Measurements from ENCODE around the gene TSEN54. TPM values are rescaled to one million over a fixed set of nuclear protein-coding genes. Genes with fewer than 3 reads are reported as not detected.

The TSEN54 gene
- total and polyA plus RNA-seq, 2 donors, result 36.3 to 91.0 TPM

GRCh38 chr17:75542229-75542628, 25.9 kb downstream of the TSEN54 start:
- Histone ChIP-seq H3K4me3 (ENCODE audit: low read length in 2 of 2) (no peak overlapping the region), H3K4me1 (ENCODE audit: control insufficient read depth in 2 of 2, insufficient read depth in 2 of 2, low read length in 2 of 2) (no peaks in the 10 kb centered on the region), H3K27ac (ENCODE audit: low read depth in 1 of 2, low read length in 1 of 2) (no peak overlapping the region), H3K27me3 (ENCODE audit: control insufficient read depth in 2 of 2, insufficient read depth in 1 of 2, low read length in 1 of 2) (no peaks in the 10 kb centered on the region), H3K9me3 (ENCODE audit: control insufficient read depth in 2 of 2, insufficient read depth in 1 of 2, low read length in 1 of 2) (no peaks in the 10 kb centered on the region), H3K36me3 (ENCODE audit: control insufficient read depth in 2 of 2, insufficient read depth in 2 of 2, low read length in 1 of 2) (no peaks in the 10 kb centered on the region)
- DNase-seq (ENCODE audit: low read depth in 6 of 9, low spot score in 9 of 9), result no peak
- WGBS, result 99% methylated on average over 8 of the region's 8 CpGs

- Histone ChIP-seq H3K9me3 (ENCODE audit: control insufficient read depth in 2 of 2, insufficient read depth in 1 of 2, low read length in 1 of 2) (no peaks in the 10 kb centered on the region), H3K4me1 (ENCODE audit: control insufficient read depth in 2 of 2, insufficient read depth in 2 of 2, low read length in 2 of 2) (no peaks in the 10 kb centered on the region), H3K36me3 (ENCODE audit: control insufficient read depth in 2 of 2, insufficient read depth in 2 of 2, low read length in 1 of 2) (no peaks in the 10 kb centered on the region), H3K27ac (ENCODE audit: low read depth in 1 of 2, low read length in 1 of 2) (no peak overlapping the region), H3K27me3 (ENCODE audit: control insufficient read depth in 2 of 2, insufficient read depth in 1 of 2, low read length in 1 of 2) (no peaks in the 10 kb centered on the region), H3K4me3 (ENCODE audit: low read length in 2 of 2) (no peak overlapping the region)
- WGBS, result 97% methylated on average over 15 of the region's 15 CpGs
- no peak for DNase-seq (ENCODE audit: low read depth in 6 of 9, low spot score in 9 of 9)
Measured at GRCh38 chr17:75542728-75543336, 26.5 kb downstream of the TSEN54 start.

- Histone ChIP-seq H3K4me3 (ENCODE audit: low read length in 2 of 2) (no peak overlapping the region), H3K4me1 (ENCODE audit: control insufficient read depth in 2 of 2, insufficient read depth in 2 of 2, low read length in 2 of 2) (no peaks in the 10 kb centered on the region)
- WGBS, result 90% methylated on average over 8 of the region's 8 CpGs
Measured at GRCh38 chr17:75544250-75544649, 27.9 kb downstream of the TSEN54 start.

GRCh38 chr17:75546181-75546580, 29.9 kb downstream of the TSEN54 start:
- Histone ChIP-seq H3K36me3 (ENCODE audit: control insufficient read depth in 2 of 2, insufficient read depth in 2 of 2, low read length in 1 of 2) (no peaks in the 10 kb centered on the region), H3K27ac (ENCODE audit: low read depth in 1 of 2, low read length in 1 of 2) (no peak overlapping the region), H3K27me3 (ENCODE audit: control insufficient read depth in 2 of 2, insufficient read depth in 1 of 2, low read length in 1 of 2) (no peaks in the 10 kb centered on the region), H3K9me3 (ENCODE audit: control insufficient read depth in 2 of 2, insufficient read depth in 1 of 2, low read length in 1 of 2) (no peaks in the 10 kb centered on the region), H3K4me1 (ENCODE audit: control insufficient read depth in 2 of 2, insufficient read depth in 2 of 2, low read length in 2 of 2) (no peaks in the 10 kb centered on the region), H3K4me3 (ENCODE audit: low read length in 2 of 2) (no peak overlapping the region)
- DNase-seq (ENCODE audit: low read depth in 6 of 9, low spot score in 9 of 9), result no peak
- 98% methylated on average over 13 of the region's 13 CpGs for WGBS

More at GRCh38 chr17:75544250-75544649, 27.9 kb downstream of the TSEN54 start:
- DNase-seq (ENCODE audit: low read depth in 6 of 9, low spot score in 9 of 9), result no peak
- H3K27ac ChIP-seq (ENCODE audit: low read depth in 1 of 2, low read length in 1 of 2), result no peak overlapping the region
- no peaks in the 10 kb centered on the region for H3K36me3 ChIP-seq (ENCODE audit: control insufficient read depth in 2 of 2, insufficient read depth in 2 of 2, low read length in 1 of 2)
- H3K9me3 ChIP-seq (ENCODE audit: control insufficient read depth in 2 of 2, insufficient read depth in 1 of 2, low read length in 1 of 2), result no peaks in the 10 kb centered on the region
- no peaks in the 10 kb centered on the region for H3K27me3 ChIP-seq (ENCODE audit: control insufficient read depth in 2 of 2, insufficient read depth in 1 of 2, low read length in 1 of 2)

GRCh38 chr17:75547091-75547490, 30.8 kb downstream of the TSEN54 start:
- no peaks in the 10 kb centered on the region for H3K4me1 ChIP-seq (ENCODE audit: control insufficient read depth in 2 of 2, insufficient read depth in 2 of 2, low read length in 2 of 2)
- H3K9me3 ChIP-seq (ENCODE audit: control insufficient read depth in 2 of 2, insufficient read depth in 1 of 2, low read length in 1 of 2), result no peaks in the 10 kb centered on the region
- WGBS, result 98% methylated on average over 9 of the region's 9 CpGs
- no peaks in the 10 kb centered on the region for H3K27me3 ChIP-seq (ENCODE audit: control insufficient read depth in 2 of 2, insufficient read depth in 1 of 2, low read length in 1 of 2)
- DNase-seq (ENCODE audit: low read depth in 6 of 9, low spot score in 9 of 9), result no peak
- no peak overlapping the region for H3K4me3 ChIP-seq (ENCODE audit: low read length in 2 of 2)
- H3K27ac ChIP-seq (ENCODE audit: low read depth in 1 of 2, low read length in 1 of 2), result no peak overlapping the region
- no peaks in the 10 kb centered on the region for H3K36me3 ChIP-seq (ENCODE audit: control insufficient read depth in 2 of 2, insufficient read depth in 2 of 2, low read length in 1 of 2)

- Histone ChIP-seq H3K36me3 (ENCODE audit: control insufficient read depth in 2 of 2, insufficient read depth in 2 of 2, low read length in 1 of 2) (no peaks in the 10 kb centered on the region), H3K9me3 (ENCODE audit: control insufficient read depth in 2 of 2, insufficient read depth in 1 of 2, low read length in 1 of 2) (no peaks in the 10 kb centered on the region), H3K4me1 (ENCODE audit: control insufficient read depth in 2 of 2, insufficient read depth in 2 of 2, low read length in 2 of 2) (no peaks in the 10 kb centered on the region), H3K27ac (ENCODE audit: low read depth in 1 of 2, low read length in 1 of 2) (no peak overlapping the region), H3K4me3 (ENCODE audit: low read length in 2 of 2) (no peak overlapping the region), H3K27me3 (ENCODE audit: control insufficient read depth in 2 of 2, insufficient read depth in 1 of 2, low read length in 1 of 2) (no peaks in the 10 kb centered on the region)
- no peak for DNase-seq (ENCODE audit: low read depth in 6 of 9, low spot score in 9 of 9)
- WGBS, result 92% methylated on average over 5 of the region's 5 CpGs
Measured at GRCh38 chr17:75548813-75549212, 32.5 kb downstream of the TSEN54 start.

- Histone ChIP-seq H3K4me1 (ENCODE audit: control insufficient read depth in 2 of 2, insufficient read depth in 2 of 2, low read length in 2 of 2) (no peaks in the 10 kb centered on the region), H3K27me3 (ENCODE audit: control insufficient read depth in 2 of 2, insufficient read depth in 1 of 2, low read length in 1 of 2) (no peaks in the 10 kb centered on the region), H3K9me3 (ENCODE audit: control insufficient read depth in 2 of 2, insufficient read depth in 1 of 2, low read length in 1 of 2) (no peaks in the 10 kb centered on the region), H3K36me3 (ENCODE audit: control insufficient read depth in 2 of 2, insufficient read depth in 2 of 2, low read length in 1 of 2) (no peaks in the 10 kb centered on the region), H3K4me3 (ENCODE audit: low read length in 2 of 2) (no peak overlapping the region), H3K27ac (ENCODE audit: low read depth in 1 of 2, low read length in 1 of 2) (no peak overlapping the region)
- 92% methylated on average over 22 of the region's 22 CpGs for WGBS
- DNase-seq (ENCODE audit: low read depth in 6 of 9, low spot score in 9 of 9), result no peak
Measured at GRCh38 chr17:75549246-75550138, 33.2 kb downstream of the TSEN54 start.

- H3K4me3 ChIP-seq (ENCODE audit: low read length in 2 of 2), result no peak overlapping the region
- DNase-seq (ENCODE audit: low read depth in 6 of 9, low spot score in 9 of 9), result no peak
- H3K27me3 ChIP-seq (ENCODE audit: control insufficient read depth in 2 of 2, insufficient read depth in 1 of 2, low read length in 1 of 2), result no peaks in the 10 kb centered on the region
- H3K36me3 ChIP-seq (ENCODE audit: control insufficient read depth in 2 of 2, insufficient read depth in 2 of 2, low read length in 1 of 2), result no peaks in the 10 kb centered on the region
- 85% methylated on average over 4 of the region's 4 CpGs for WGBS
- H3K4me1 ChIP-seq (ENCODE audit: control insufficient read depth in 2 of 2, insufficient read depth in 2 of 2, low read length in 2 of 2), result no peaks in the 10 kb centered on the region
- no peaks in the 10 kb centered on the region for H3K9me3 ChIP-seq (ENCODE audit: control insufficient read depth in 2 of 2, insufficient read depth in 1 of 2, low read length in 1 of 2)
- no peak overlapping the region for H3K27ac ChIP-seq (ENCODE audit: low read depth in 1 of 2, low read length in 1 of 2)
Measured at GRCh38 chr17:75550139-75550465, 33.8 kb downstream of the TSEN54 start.

GRCh38 chr17:75551266-75551665, 34.9 kb downstream of the TSEN54 start:
- no peak overlapping the region for H3K27ac ChIP-seq (ENCODE audit: low read depth in 1 of 2, low read length in 1 of 2)
- DNase-seq (ENCODE audit: low read depth in 6 of 9, low spot score in 9 of 9), result no peak
- H3K4me3 ChIP-seq (ENCODE audit: low read length in 2 of 2), result no peak overlapping the region
- H3K9me3 ChIP-seq (ENCODE audit: control insufficient read depth in 2 of 2, insufficient read depth in 1 of 2, low read length in 1 of 2), result no peaks in the 10 kb centered on the region
- no peaks in the 10 kb centered on the region for H3K27me3 ChIP-seq (ENCODE audit: control insufficient read depth in 2 of 2, insufficient read depth in 1 of 2, low read length in 1 of 2)
- WGBS, result 95% methylated on average over 7 of the region's 7 CpGs
- H3K4me1 ChIP-seq (ENCODE audit: control insufficient read depth in 2 of 2, insufficient read depth in 2 of 2, low read length in 2 of 2), result no peaks in the 10 kb centered on the region
- H3K36me3 ChIP-seq (ENCODE audit: control insufficient read depth in 2 of 2, insufficient read depth in 2 of 2, low read length in 1 of 2), result no peaks in the 10 kb centered on the region

All from thymus (tissue), 11 donors.